HepG2 (cell line): Measurements from ENCODE around the gene RBM23. TPM values are rescaled to one million over a fixed set of nuclear protein-coding genes. Genes with fewer than 3 reads are reported as not detected.
A peak's percentile ranks its signal among the peaks of the same experiment; 100 is the strongest.

Experiments
- GRHL1 ChIP-seq: sonication (generic); formaldehyde crosslinking; conservative IDR thresholded peaks from 2 replicates; pipeline ENCODE4 v1.8.0; 2022; ENCODE audit warnings: missing genetic modification reagents
- HOMEZ ChIP-seq: IDR thresholded peaks from 2 replicates; pipeline ENCODE4 v1.6.1; 2016; ENCODE audit warnings: low read depth
- LBX2 ChIP-seq: sonication (generic); formaldehyde crosslinking; IDR thresholded peaks from 2 replicates; pipeline ENCODE4 v1.5.0; 2020; ENCODE audit warnings: missing genetic modification reagents, mild to moderate bottlenecking, borderline replicate concordance
- PAXIP1 ChIP-seq: sonication (generic); formaldehyde crosslinking; conservative IDR thresholded peaks from 2 replicates; pipeline ENCODE4 v1.4.0; 2020; ENCODE audit warnings: mild to moderate bottlenecking, missing genetic modification reagents, moderate library complexity
- PHF20 ChIP-seq: sonication (generic); formaldehyde crosslinking; IDR thresholded peaks from 2 replicates; pipeline ENCODE4 v1.5.0; 2020; ENCODE audit warnings: mild to moderate bottlenecking, missing genetic modification reagents
- PRPF4 ChIP-seq: fragments of 200-400 bp; formaldehyde crosslinking; IDR thresholded peaks from 2 replicates; pipeline ENCODE4 v1.6.1; 2016; ENCODE audit warnings: low read length, low read depth; ENCODE audit not compliant: poor library complexity, severe bottlenecking
- STAT5B ChIP-seq: sonication (generic); formaldehyde crosslinking; IDR thresholded peaks from 2 replicates; pipeline ENCODE4 v1.4.0; 2020; ENCODE audit warnings: missing genetic modification reagents
- THAP7 ChIP-seq: sonication (generic); formaldehyde crosslinking; IDR thresholded peaks from 2 replicates; pipeline ENCODE4 v1.8.1; 2023; ENCODE audit warnings: mild to moderate bottlenecking, missing genetic modification reagents
- TRAFD1 ChIP-seq: sonication (generic); formaldehyde crosslinking; IDR thresholded peaks from 2 replicates; pipeline ENCODE4 v1.5.1; 2020; ENCODE audit warnings: missing genetic modification reagents, mild to moderate bottlenecking, borderline replicate concordance
- XRCC5 ChIP-seq: fragments of 200-400 bp; formaldehyde crosslinking; optimal IDR thresholded peaks from 2 replicates; pipeline ENCODE3; 2017; ENCODE audit warnings: mild to moderate bottlenecking, low read length
- ZIK1 ChIP-seq: sonication (generic); formaldehyde crosslinking; IDR thresholded peaks from 2 replicates; pipeline ENCODE4 v1.5.0; 2020; ENCODE audit warnings: mild to moderate bottlenecking, low read depth, missing genetic modification reagents, borderline replicate concordance
- ZNF3 ChIP-seq: IDR thresholded peaks from 2 replicates; pipeline ENCODE4 v1.7.0; 2017; ENCODE audit warnings: inconsistent platforms
- ZNF724P ChIP-seq: sonication (generic); formaldehyde crosslinking; IDR thresholded peaks from 2 replicates; pipeline ENCODE4 v1.8.0; 2022; ENCODE audit warnings: missing genetic modification reagents, borderline replicate concordance
- ZNF737 ChIP-seq: sonication (generic); formaldehyde crosslinking; IDR thresholded peaks from 2 replicates; pipeline ENCODE4 v1.5.0; 2020; ENCODE audit warnings: missing genetic modification reagents, mild to moderate bottlenecking, borderline replicate concordance
- ZNF788 ChIP-seq: sonication (generic); formaldehyde crosslinking; IDR thresholded peaks from 2 replicates; pipeline ENCODE4 v1.5.0; 2020; ENCODE audit warnings: mild to moderate bottlenecking, missing genetic modification reagents, borderline replicate concordance
- ZNF878 ChIP-seq: sonication (generic); formaldehyde crosslinking; IDR thresholded peaks from 2 replicates; pipeline ENCODE4 v1.8.1; 2023; ENCODE audit warnings: mild to moderate bottlenecking, missing genetic modification reagents, moderate library complexity
- polyA plus RNA-seq, 8 experiments: library from polyadenylated mRNA; depleted of rRNA in 3 of 8; stranded (reverse) in 7 of 8; unstranded in 1 of 8; fragments of >200 nt; fragmentation: Illumina TruSeq in 4 of 8; extraction: Trizol in 4 of 8; gene quantifications; 2 replicates each; pipeline versions ENCODE4 v1.2.1 to v1.2.3, GENCODE V29; 2011 to 2016; ENCODE audit warnings: low read depth in 4 of 8, missing spikeins in 1 of 8, mixed read lengths in 1 of 8; ENCODE audit not compliant: insufficient read depth in 1 of 8
- total RNA-seq, 5 experiments: library from RNA; depleted of rRNA; stranded (reverse); fragments of >200 nt; fragmentation: Illumina TruSeq; extraction: Trizol; gene quantifications; 2 replicates each; pipeline ENCODE4 v1.2.3, GENCODE V29; 2016; ENCODE audit warnings: low read depth in 1 of 5

Gene RBM23
- total and polyA plus RNA-seq, 2 of the 13 experiments (the other 11 are each of a cell fraction or from before 2014, with no cell fraction given) = 1.5 to 2.1 TPM

- TF ChIP-seq ZNF737 (CRISPR knock-in tag) = no peak
- TF ChIP-seq ZNF788 (CRISPR knock-in tag) = no peak
- no peak for TF ChIP-seq PRPF4
- no peak for TF ChIP-seq ZIK1 (CRISPR knock-in tag)
- 0 out of 2 replicates have a peak, but pooled peaks have one; percentile 8 for TF ChIP-seq ZNF878
- no peak for TF ChIP-seq STAT5B
- TF ChIP-seq ZNF724P (CRISPR knock-in tag) = peak; percentile 41; the same call in 1 of the 2 replicates
- TF ChIP-seq TRAFD1 = no peak
- TF ChIP-seq THAP7 = no peak
- no peak for TF ChIP-seq HOMEZ (CRISPR knock-in tag)
- TF ChIP-seq XRCC5 = peak; percentile 46
- TF ChIP-seq PHF20 (CRISPR knock-in tag) = no peak
- no peak for TF ChIP-seq ZNF3 (CRISPR knock-in tag)
- TF ChIP-seq LBX2 = no peak
- peak; percentile 37; the same call in 1 of the 2 replicates for TF ChIP-seq PAXIP1
- TF ChIP-seq GRHL1 = no peak
Measured at GRCh38 chr14:22900081-22900799, 18.7 kb downstream of the RBM23 start (continued).
